Measurements from ENCODE around the gene PDPN. TPM values are rescaled to one million over a fixed set of nuclear protein-coding genes. Genes with fewer than 3 reads are reported as not detected.

Gene PDPN
- total and polyA plus RNA-seq, 2 of the 4 experiments (the other 2 are of a cell fraction): 0.31 TPM; not detected in 1

DNA sequence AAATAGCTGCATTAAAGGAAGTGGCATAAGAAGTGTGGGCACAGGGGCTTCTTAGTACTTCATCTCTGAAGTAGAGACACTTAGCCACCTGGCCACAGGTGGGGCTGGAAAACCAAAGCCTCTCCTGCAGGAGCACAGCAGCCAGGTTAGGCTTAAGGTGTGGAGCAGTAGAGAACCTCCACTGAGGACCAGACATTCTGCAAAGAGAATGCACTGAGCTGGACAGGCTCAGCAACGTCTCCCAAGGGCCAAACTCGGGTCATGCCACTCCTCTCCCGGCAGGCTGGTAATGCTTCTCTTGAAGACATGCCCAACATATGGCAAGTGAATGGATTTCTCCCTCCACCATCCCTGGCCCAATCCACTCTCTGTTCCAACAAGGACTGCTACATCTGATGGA, 36.8 kb upstream of the PDPN start:
- no CpG with 5 or more reads among the region's 3 CpGs for WGBS, 2 experiments (ENCODE audit: extremely low coverage in 2 of 2, insufficient read length in 1 of 2)
- H3K27me3 ChIP-seq (ENCODE audit: control insufficient read depth, insufficient read depth, low read length): no peaks in the 10 kb centered on the region
- no peak overlapping the region for H4K8ac ChIP-seq (ENCODE audit: low read depth in 2 of 2, low read length in 2 of 2)
- no peak overlapping the region for H3K27ac ChIP-seq (ENCODE audit: insufficient read depth, low read length)
- ChIA-PET CTCF (no interaction called here), POLR2A (ENCODE audit: unreplicated experiment) (no interaction called here)
- ATAC-seq (ENCODE audit: low read depth) (no peak), DNase-seq (no peak)
- in situ Hi-C loops (cut with MboI; ENCODE audit: low sequenced_read_pairs) (no loop called here), intact Hi-C loops (cut with micrococcal nuclease) (no loop called here), dilution Hi-C loops (cut with HindIII; ENCODE audit: low sequenced_read_pairs, unreplicated experiment) (no loop called here)
- H2AK5ac ChIP-seq (ENCODE audit: low read depth, low read length): no peak overlapping the region
- TF ChIP-seq SMC3 (IDR thresholded peaks at IDR 0.05; ENCODE audit: low read depth, low read length) (no peak), NFE2L2 (IDR thresholded peaks at IDR 0.05; ENCODE audit: low read depth, low read length) (no peak), BHLHE40 (IDR thresholded peaks at IDR 0.05; ENCODE audit: low read depth, low read length) (no peak), MAZ (IDR thresholded peaks at IDR 0.05; ENCODE audit: borderline replicate concordance, low read depth, low read length) (no peak), POLR2A (IDR thresholded peaks at IDR 0.05; ENCODE audit: low read depth, low read length) (no peak), RFX5 (IDR thresholded peaks at IDR 0.05; ENCODE audit: low read depth, low read length) (no peak), RCOR1 (IDR thresholded peaks at IDR 0.05; ENCODE audit: insufficient replicate concordance, low read length) (no peak), MXI1 (IDR thresholded peaks at IDR 0.05; ENCODE audit: borderline replicate concordance, low read depth, low read length) (no peak), RAD21 (IDR thresholded peaks at IDR 0.05; ENCODE audit: low read length) (no peak), MAFK (IDR thresholded peaks at IDR 0.05; ENCODE audit: low read depth, low read length) (no peak)
- TF ChIP-seq, protein P1, sequence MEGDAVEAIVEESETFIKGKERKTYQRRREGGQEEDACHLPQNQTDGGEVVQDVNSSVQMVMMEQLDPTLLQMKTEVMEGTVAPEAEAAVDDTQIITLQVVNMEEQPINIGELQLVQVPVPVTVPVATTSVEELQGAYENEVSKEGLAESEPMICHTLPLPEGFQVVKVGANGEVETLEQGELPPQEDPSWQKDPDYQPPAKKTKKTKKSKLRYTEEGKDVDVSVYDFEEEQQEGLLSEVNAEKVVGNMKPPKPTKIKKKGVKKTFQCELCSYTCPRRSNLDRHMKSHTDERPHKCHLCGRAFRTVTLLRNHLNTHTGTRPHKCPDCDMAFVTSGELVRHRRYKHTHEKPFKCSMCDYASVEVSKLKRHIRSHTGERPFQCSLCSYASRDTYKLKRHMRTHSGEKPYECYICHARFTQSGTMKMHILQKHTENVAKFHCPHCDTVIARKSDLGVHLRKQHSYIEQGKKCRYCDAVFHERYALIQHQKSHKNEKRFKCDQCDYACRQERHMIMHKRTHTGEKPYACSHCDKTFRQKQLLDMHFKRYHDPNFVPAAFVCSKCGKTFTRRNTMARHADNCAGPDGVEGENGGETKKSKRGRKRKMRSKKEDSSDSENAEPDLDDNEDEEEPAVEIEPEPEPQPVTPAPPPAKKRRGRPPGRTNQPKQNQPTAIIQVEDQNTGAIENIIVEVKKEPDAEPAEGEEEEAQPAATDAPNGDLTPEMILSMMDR (conservative IDR thresholded peaks at IDR 0.05; ENCODE audit: low read depth, low read length): no peak
- TF ChIP-seq, protein P2, sequence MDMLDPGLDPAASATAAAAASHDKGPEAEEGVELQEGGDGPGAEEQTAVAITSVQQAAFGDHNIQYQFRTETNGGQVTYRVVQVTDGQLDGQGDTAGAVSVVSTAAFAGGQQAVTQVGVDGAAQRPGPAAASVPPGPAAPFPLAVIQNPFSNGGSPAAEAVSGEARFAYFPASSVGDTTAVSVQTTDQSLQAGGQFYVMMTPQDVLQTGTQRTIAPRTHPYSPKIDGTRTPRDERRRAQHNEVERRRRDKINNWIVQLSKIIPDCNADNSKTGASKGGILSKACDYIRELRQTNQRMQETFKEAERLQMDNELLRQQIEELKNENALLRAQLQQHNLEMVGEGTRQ (IDR thresholded peaks at IDR 0.05; ENCODE audit: low read depth, low read length): no peak
- no peak overlapping the region for H2BK5ac ChIP-seq (ENCODE audit: low read depth, low read length, poor library complexity, severe bottlenecking)
- H2BK120ac ChIP-seq (ENCODE audit: low read depth, low read length): no peak overlapping the region
- H3K4ac ChIP-seq (ENCODE audit: low read depth, low read length): no peak overlapping the region
- no peaks in the 10 kb centered on the region for H3K9me1 ChIP-seq (ENCODE audit: insufficient read depth, low read length)
- BruUV-seq (replicated peaks): no TSS peak
- peaks cover 24% of the 10 kb centered on the region for H3K9me3 ChIP-seq (ENCODE audit: control insufficient read depth, insufficient read depth, low read length)
- H4K20me1 ChIP-seq (ENCODE audit: insufficient read depth, low read length): no peaks in the 10 kb centered on the region
- H3K18ac ChIP-seq (ENCODE audit: low read depth, low read length): no peak overlapping the region
- H3K14ac ChIP-seq (replicated peaks; ENCODE audit: low read depth, low read length): no peak overlapping the region
- H3K23ac ChIP-seq (ENCODE audit: low read depth, low read length): no peak overlapping the region
- no peak overlapping the region for H3K4me3 ChIP-seq (ENCODE audit: insufficient read depth, low read depth, low read length)
- H2BK20ac ChIP-seq (ENCODE audit: low read depth, low read length): no peak overlapping the region
- no peak overlapping the region for H3K4me2 ChIP-seq (ENCODE audit: low read depth, low read length)
- no peak overlapping the region for H3K56ac ChIP-seq (ENCODE audit: extremely low read depth, insufficient read depth, low read length)
- H2AK9ac ChIP-seq (replicated peaks; ENCODE audit: low read depth, low read length, poor library complexity): no peak overlapping the region
- no peaks in the 10 kb centered on the region for H3K79me1 ChIP-seq (ENCODE audit: low read depth in 1 of 2, low read length in 2 of 2)
- H4K5ac ChIP-seq (ENCODE audit: low read depth, low read length): no peak overlapping the region
- H3K9ac ChIP-seq (ENCODE audit: low read depth, low read length): no peak overlapping the region
- H3K4me1 ChIP-seq (ENCODE audit: control insufficient read depth, insufficient read depth, low read length): no peaks in the 10 kb centered on the region
- no peak overlapping the region for H4K91ac ChIP-seq (ENCODE audit: insufficient read depth, low read depth, low read length)
- no peak overlapping the region for H2AFZ ChIP-seq (replicated peaks; ENCODE audit: low read length, poor library complexity)
- no peak overlapping the region for H2BK15ac ChIP-seq (ENCODE audit: low read depth, low read length)
- no peaks in the 10 kb centered on the region for H3K36me3 ChIP-seq (ENCODE audit: control insufficient read depth, insufficient read depth, low read length)

Measured in IMR-90 (cell line).